ENCODE results near the gene CCDC8. TPM values are rescaled to one million over a fixed set of nuclear protein-coding genes. Genes with fewer than 3 reads are reported as not detected.
A peak's percentile ranks its signal among the peaks of the same experiment; 100 is the strongest.

CCDC8 gene
- total and polyA plus RNA-seq, 2 experiments from 2014 or later: 74.0 to 127 TPM

- no peak for TF ChIP-seq CTCF (IDR thresholded peaks at IDR 0.05; ENCODE audit: low read depth, low read length)
- DNase-seq (ENCODE audit: low read depth in 1 of 2, low spot score in 1 of 2): peak in 1 of 2 donors; percentile 31
- H3K4me1 ChIP-seq (ENCODE audit: low read depth): no peaks in the 10 kb centered on the region
- H3K4me3 ChIP-seq: no peak overlapping the region
- H3K9me3 ChIP-seq (ENCODE audit: low read depth): no peaks in the 10 kb centered on the region
- no peak overlapping the region for H3K27ac ChIP-seq
- H3K27me3 ChIP-seq: no peaks in the 10 kb centered on the region
- H3K36me3 ChIP-seq: peaks cover 13% of the 10 kb centered on the region
Measured at GRCh38 chr19:46394402-46394797, 19.0 kb downstream of the CCDC8 start.

GRCh38 chr19:46393456-46394401, 19.6 kb downstream of the CCDC8 start:
- H3K27ac ChIP-seq: peak overlapping the region; percentile 72
- no peak overlapping the region for H3K4me3 ChIP-seq
- peaks cover 17% of the 10 kb centered on the region for H3K36me3 ChIP-seq
- H3K27me3 ChIP-seq: no peaks in the 10 kb centered on the region
- no peak for DNase-seq (ENCODE audit: low read depth in 1 of 2, low spot score in 1 of 2)
- H3K4me1 ChIP-seq (ENCODE audit: low read depth): no peaks in the 10 kb centered on the region
- H3K9me3 ChIP-seq (ENCODE audit: low read depth): no peaks in the 10 kb centered on the region
- TF ChIP-seq CTCF (IDR thresholded peaks at IDR 0.05; ENCODE audit: low read depth, low read length): no peak

GRCh38 chr19:46392837-46393236, 20.5 kb downstream of the CCDC8 start:
- Histone ChIP-seq H3K9me3 (ENCODE audit: low read depth) (no peaks in the 10 kb centered on the region), H3K27ac (peak overlapping the region; percentile 72), H3K27me3 (no peaks in the 10 kb centered on the region), H3K4me3 (no peak overlapping the region), H3K36me3 (peaks cover 22% of the 10 kb centered on the region), H3K4me1 (ENCODE audit: low read depth) (no peaks in the 10 kb centered on the region)
- peak in 1 of 2 donors; percentile 46 for DNase-seq (ENCODE audit: low read depth in 1 of 2, low spot score in 1 of 2)
- no peak for TF ChIP-seq CTCF (IDR thresholded peaks at IDR 0.05; ENCODE audit: low read depth, low read length)

- TF ChIP-seq CTCF (IDR thresholded peaks at IDR 0.05; ENCODE audit: low read depth, low read length): no peak
- Histone ChIP-seq H3K4me1 (ENCODE audit: low read depth) (no peaks in the 10 kb centered on the region), H3K27ac (peak overlapping the region; percentile 72), H3K9me3 (ENCODE audit: low read depth) (no peaks in the 10 kb centered on the region), H3K4me3 (no peak overlapping the region), H3K27me3 (no peaks in the 10 kb centered on the region), H3K36me3 (peaks cover 27% of the 10 kb centered on the region)
- peak in 1 of 2 donors; percentile 73 for DNase-seq (ENCODE audit: low read depth in 1 of 2, low spot score in 1 of 2)
Measured at GRCh38 chr19:46392252-46392801, 21.0 kb downstream of the CCDC8 start.

- TF ChIP-seq CTCF (IDR thresholded peaks at IDR 0.05; ENCODE audit: low read depth, low read length): no peak
- H3K4me1 ChIP-seq (ENCODE audit: low read depth): no peaks in the 10 kb centered on the region
- H3K9me3 ChIP-seq (ENCODE audit: low read depth): no peaks in the 10 kb centered on the region
- no peak for DNase-seq (ENCODE audit: low read depth in 1 of 2, low spot score in 1 of 2)
- H3K4me3 ChIP-seq: no peak overlapping the region
- peak overlapping the region; percentile 72 for H3K27ac ChIP-seq
- H3K27me3 ChIP-seq: no peaks in the 10 kb centered on the region
- peaks cover 33% of the 10 kb centered on the region for H3K36me3 ChIP-seq
Measured at GRCh38 chr19:46391296-46392251, 21.8 kb downstream of the CCDC8 start.
